ENCODE results near the gene ZBTB3.
"Not testable (repeated sequence)": the region's sequence is repeated elsewhere in the genome, so short reads cannot be mapped to it uniquely, and the experiment has no call there.

ZBTB3 gene

DNA sequence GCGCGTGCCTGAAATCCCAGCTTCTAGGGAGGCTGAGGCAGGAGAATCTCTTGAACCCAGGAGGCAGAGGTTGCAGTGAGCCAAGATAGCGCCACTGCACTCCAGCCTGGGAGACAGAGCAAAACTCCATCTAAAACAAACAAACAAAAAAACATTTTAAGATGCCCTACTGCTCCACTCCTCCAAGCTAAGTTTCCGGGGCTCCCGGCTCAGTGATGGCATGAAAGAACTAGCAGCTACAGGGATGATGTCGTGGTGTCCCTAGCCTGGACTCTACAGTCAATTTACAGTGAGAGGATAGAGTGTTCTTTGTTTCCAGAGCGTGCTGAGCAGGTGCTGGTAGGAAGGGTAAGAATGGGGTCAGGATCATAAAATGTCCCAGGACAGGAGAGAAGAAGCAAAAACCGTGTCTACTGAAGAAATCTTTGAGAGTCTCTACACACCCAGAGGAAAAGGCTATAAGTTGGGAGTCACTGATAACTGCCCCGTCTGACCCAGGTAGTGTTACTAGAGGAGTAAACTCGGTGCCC lies 1.2 kb upstream of the ZBTB3 start:
- no peak for DNase-seq

DNA sequence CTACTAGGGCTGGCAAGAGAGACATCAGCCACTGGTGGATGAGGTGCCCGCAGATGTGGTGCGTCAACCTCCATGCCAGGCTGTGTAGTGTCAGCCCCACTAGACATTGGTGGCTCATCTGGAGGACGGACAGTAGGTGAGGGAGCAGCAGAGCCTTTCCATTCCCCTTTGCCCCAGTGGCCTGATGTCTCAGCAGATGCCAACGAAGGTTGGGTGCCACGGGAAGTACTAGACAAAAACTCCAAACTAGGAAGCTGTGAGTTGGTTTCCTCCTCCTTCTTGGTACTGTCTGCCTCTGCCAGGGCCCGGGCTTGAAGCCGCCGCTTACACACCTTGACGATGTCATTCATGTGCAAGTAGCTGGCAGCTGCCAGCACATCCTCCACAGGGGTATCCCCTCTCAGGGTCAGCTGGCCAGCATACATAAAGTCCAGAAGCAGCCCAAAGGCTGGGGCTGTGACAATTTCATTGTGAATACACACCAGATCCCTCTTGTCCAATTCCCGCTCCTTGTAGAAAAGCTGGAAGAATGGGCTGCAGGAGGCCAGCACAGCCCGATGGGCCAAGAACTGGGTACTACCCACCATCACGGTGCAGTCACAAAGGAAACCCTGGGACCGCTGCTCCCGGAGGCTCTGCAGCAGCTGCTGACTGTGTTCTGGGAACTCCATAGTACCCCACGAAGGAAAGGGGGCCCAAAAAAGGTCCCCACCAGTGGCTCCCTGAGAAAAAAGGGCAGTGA lies 795 bp downstream of the ZBTB3 start:
- no peak for DNase-seq

DNA sequence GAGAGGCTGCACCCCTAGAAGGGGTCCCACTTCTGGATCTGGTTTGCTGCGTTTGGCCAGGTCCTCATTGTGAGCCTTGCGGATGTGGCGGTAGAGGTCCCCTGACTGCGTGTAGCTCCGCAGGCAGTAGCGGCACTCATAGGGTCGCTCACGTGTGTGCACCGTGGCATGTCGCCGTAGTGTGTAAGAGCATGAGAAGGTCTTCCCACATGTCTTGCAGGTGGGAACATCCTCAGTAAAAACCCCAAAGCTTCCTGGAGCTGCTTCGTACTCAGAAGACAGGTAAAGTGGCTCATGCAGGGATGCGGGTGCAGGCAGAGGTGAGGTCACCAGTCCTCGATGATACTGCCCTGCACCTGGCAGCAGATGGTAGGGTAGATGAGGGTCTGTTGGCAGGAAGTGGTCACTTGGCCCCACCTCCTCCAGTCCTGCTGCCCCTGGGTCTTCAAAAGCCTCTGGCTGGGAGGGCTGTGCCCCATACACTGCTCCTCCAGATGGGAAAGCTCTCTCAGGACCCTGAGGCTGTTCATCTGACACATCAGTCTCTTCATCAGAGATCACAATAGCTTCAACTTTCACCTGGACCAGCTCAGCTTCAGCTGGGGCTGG lies 1.7 kb downstream of the ZBTB3 start:
- no peak for DNase-seq

DNA sequence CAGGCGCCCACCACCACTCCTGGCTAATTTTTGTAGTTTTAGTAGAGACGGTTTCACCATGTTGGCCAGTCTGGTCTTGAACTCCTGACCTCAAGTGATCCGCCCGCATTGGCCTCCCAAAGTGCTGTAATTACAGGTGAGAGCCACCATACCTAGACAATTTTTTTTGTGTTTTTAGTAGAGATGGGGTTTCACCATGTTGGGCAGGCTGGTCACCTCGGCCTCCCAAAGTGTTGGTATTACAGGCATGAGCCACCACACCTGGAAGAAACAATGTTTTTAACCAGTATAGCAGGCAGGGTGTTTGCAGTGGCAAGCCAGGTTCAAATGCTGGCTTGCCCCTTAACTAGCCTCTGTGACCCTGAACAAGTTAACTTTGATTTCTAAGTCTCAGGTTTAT lies 4.0 kb downstream of the ZBTB3 start:
- DNase-seq, result not testable (repeated sequence)

DNA sequence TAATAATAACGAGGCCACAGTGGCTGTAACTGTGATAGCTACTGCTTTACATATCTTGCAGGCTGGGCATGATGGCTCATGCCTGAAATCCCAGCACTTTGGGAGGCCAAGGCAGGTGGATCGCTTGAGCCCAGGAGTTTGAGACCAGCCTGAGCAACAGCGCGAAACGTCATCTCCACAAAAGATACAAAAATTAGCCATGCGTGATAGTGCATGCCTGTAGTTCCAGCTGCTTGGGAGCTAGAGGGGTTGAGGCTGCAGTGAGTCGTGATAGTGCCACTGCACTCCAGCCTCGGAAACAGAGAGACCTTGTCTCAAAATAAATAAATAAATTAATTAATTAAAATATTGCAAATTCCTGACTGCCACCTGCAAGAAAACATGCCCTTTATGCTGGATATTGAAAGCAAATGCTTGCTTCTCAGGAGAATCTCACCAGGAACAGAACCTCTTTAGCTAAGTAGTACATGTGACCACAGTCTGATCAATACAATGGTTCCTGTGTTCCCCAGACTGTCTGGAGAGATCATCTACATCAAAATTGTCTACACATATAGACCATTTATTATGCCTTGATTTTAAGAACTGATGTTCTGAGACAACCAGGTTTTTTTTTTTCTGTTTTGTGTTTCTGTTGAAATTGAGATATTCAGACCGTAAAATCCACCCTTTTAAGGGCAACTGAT lies 6.3 kb downstream of the ZBTB3 start:
- DNase-seq, result no peak

DNA sequence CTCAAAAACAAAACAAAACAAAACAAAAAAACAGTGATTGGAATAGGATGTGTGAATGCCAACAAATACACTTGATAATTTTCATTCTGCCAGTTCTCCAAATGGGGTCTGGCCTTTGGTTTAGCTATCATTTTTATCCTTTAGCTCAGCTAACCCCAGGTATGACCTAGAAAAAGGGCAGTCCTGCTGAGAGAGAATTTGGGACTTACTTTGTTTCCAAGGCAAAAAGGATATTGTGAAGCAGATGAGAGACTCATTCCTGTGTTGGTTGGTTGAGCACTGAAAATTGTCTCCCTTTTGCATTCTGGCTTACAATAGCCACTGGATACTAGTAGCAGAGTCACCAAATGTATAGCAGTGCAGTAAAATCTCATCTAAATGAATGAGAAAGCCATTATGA lies 16.8 kb downstream of the ZBTB3 start:
- no peak for DNase-seq

DNA sequence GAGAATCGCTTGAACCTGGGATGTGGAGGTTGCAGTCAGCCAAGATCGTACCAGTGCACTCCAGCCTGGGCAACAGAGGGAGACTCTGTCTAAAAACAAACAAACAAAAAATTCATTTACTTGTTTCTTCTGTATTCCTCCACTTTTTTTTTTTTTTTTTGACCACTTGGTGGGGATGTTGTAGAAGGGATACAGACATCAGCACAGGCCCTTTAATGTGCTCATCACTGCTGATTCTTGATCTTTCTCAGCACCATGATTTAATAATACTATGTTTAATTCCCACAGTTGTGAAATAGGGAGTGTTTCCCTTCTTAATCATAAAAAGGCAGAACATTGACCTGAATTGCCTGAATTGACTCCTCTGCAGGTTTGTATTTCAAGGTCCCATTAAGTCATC lies 21.1 kb downstream of the ZBTB3 start:
- no peak for DNase-seq

DNA sequence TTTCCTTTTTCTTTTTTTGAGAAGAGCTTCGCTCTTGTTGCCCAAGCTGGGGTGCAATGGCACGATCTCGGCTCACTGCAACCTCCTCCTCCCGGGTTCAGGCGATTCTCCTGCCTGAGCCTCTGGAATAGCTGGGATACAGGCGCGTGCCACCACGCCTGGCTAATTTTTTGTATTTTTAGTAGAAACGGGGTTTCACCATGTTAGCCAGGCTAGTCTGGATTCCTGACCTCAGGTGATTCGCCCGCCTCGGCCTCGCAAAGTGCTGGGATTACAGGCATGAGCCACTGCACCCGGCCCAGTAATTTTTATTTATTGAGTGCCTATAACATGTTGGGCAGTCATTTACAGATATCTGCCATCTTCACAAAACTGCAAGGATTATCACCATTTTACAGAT lies 23.9 kb downstream of the ZBTB3 start:
- DNase-seq, result not testable (repeated sequence)

DNA sequence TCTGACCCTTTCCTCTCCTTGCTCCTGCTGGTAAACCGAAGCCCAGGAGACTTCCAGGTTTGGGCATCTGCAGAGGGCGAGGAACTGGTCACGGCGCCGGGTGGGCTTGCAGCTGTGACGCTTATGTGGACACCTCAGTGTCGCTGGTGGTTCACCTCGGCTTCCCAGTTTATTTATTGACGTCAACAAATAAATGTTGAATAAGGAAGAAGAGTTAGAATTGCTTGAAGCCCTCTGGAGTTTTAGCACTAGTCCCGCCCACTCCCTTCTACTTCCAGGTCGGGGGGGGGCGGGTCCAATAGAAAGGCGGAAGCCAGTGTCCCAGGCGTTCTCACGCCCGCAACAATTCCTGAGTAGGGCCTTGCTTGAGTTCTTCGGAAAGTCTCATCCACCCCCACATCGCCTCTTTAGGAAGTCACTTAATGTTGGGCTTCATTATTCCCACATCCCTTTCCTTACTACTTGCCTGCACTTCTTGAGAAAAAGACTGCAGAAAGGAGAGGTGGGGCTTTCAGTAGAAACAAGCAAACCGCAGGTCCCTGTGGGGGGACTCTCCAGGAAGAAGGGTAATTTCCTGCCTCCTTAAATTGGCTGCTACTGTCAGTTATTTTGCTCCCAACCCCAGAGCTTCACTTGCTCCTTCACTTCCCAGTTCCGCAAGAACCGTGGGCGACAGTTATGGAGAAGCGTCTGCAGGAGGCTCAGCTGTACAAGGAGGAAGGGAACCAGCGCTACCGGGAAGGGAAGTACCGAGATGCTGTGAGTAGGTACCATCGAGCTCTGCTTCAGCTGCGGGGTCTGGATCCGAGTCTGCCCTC lies 25.6 kb downstream of the ZBTB3 start, which contains the start of gene TTC9C:
Gene TTC9C, plus strand, starts transcription at position 316 of the 818 bp plus-strand sequence. Its CDS starts 363 bp downstream, at position 679.
- peak; percentile 93 for DNase-seq

DNA sequence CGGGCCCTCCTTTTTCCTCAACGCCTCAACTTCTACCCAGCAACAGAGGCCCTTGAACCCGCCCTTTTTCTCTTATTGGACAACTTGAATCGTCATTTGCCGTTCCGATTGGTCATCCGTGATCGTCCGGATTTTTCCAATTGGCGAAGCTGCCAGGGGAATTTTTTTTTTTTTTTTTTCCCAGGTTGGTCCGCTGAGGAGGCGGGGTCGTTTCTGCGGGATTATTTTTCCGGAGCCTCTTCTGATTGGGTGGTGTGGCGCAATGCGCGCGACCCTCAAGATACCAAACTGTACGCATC lies 26.1 kb downstream of the ZBTB3 start:
- peak; percentile 95 for DNase-seq

DNA sequence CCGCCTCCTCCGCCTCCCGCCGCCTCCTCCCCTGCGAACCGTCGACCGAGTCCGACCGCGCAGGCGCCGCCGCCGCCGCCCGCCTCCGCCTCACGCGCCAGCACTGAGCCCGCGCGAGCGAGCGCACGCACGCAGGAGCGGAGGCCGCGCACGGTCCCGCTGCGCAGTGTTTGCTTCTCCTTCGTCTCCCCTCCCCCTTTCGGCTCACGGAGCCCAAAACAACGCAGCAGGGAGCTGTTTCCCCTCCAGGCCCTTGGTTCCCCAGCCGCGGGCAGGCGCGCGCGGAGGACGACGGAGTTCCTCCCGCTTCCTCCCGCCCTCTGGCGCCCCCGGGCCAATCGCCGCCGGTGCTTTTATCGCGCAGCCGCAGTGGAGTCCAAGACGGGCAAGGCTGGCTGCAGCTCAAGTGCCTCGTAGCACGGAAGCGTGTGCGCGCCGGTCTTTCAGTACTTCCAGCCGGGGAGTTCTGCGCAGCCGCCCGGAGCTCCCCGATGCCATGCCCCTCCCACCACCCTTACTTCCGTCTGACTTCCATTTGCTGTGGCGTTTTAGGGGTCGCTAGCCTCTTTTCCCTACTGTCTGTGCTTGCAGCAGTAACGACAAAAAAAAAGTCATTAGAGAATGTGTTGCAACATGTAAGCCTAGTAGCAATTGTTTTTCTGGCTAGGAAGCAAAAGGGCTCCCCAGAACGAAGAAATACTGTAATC lies 26.6 kb downstream of the ZBTB3 start, which contains the start of gene HNRNPUL2:
Gene HNRNPUL2, minus strand, starts transcription at position 293 of the 707 bp plus-strand sequence. CDS start 301 bp downstream, outside the sequence.
- DNase-seq, result peak; percentile 99

DNA sequence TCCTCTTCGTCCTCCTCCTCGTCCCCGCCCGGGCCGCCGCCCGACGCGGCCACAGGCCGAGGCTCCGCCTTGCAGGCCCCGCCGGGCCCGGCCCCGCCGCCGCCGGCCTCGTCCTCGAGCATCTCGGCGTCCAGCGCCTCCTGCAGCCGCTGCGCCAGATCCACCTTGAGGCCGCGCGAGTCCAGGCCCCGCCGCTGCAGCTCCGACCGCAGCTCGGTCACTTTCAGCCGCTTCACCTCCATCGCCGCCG lies 27.1 kb downstream of the ZBTB3 start:
- no peak for DNase-seq

DNA sequence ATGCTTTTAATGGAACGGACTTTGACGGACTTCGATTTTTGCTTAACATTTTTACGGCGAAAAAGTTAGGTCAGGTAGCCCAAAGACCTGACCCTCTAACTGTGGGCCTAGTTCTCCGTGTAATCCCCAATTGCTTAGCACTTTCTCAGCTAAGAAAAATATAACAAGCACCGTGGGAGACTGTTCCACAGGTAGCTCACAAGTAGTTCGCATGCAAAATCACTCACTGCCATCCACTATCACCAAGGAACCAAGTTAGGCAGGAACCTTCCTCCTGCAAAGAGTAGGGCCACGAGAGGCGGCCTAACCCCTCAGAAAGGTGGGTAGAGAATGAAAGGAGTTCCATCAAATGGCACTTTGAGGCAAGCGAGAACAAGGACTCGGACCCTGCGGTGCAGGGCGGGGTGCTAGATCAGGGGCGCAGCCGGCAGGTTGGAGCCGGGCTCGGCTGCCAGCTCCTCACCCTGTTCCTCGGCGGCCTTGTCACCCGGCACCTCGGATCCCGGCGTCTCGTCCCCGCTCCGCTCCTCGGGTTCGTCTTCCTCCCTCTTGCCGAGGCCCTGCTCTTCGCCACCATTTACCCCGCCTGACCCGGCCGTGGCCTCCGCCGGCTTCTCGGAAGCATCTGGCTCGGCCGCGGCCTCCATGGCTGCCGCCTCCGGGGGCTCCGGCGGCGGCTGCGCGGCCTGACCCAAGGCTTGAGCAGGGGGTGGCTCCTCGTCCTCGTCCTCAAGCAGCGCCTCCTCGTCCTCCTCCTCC lies 27.6 kb downstream of the ZBTB3 start:
- DNase-seq, result no peak

DNA sequence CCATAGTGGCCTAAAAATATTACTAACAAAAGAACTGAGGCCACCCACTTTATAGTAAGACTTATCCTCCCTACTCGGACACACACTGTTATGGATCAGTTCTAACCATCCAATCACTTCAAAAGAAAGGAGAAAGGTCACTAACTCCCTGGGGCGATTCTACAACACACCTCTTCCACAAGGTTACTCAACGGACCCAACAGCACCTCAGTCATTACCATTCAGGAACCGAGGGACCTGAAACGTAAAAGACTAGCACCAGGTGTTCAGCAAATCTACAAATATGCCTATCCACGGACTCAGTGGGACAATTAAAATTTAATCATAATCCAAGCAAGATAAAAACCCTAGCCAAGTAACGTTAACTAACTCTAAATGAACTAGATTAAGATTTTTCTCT lies 28.3 kb downstream of the ZBTB3 start:
- no peak for DNase-seq

DNA sequence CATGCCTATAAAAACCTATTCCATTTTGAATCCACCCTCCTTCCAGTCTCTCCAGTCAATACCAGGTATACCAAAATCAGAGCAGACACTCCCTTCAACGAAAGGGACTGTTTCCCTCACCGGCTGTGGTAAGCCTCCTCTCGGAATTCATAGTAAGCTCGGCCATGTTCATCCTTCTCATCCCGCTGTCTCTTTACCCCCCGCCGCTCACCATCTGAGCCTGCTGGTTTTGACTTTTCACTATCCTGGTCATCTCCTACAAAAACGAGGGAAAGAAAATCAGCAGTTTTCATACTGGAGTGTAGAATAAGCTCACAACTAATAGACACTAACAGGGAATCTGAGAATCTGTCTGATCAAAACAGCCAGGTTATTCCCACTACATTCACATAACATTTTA lies 29.8 kb downstream of the ZBTB3 start:
- no peak for DNase-seq

DNA sequence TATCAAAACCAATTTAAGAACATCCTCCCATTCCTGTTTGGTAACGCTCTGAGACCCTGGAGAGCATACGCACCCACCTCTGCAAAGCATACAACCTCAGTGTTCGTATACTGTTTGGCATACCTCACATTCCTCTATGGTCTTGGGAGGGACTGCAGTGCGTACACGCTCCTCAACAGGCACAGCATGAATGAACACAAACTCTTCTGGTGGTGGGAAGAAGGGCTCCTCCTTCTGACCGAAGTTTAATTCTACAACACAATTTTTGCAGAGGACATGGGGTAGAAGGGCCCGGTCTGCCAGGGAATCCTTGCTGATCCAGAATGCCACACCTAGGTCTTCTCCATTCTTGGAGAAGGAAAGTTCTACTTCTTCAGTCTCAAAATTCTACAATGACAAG lies 32.0 kb downstream of the ZBTB3 start:
- DNase-seq, result no peak

DNA sequence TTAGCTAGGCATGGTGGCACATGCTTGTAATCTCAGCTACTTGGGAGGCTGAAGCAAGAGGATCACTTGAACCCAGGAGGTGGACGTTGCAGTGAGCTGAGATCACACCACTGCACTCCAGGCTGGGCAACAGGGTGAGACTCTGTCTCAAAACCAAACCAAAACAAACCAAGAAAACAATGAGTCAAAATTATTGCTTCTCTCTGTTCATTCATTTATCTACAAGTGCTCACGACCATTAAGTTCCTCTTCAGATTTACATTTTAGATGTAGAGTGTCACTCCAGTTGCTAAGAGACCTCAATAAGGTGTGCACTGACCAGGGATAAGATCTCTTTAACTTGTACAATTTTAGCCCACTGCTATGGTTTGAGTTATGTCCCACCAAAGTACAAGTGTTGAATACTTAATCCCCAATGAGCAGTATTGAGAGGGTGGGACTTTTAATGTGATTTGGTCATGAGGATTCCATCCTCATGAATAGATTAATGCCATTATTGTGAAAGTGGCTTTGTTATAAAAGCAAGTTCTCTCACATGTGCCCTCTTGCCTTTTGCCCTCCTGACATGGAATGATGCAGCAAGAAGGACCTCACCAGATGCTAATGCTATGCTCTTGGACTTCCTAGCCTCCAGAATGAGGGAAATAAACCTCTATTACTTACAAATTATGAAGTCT lies 34.5 kb downstream of the ZBTB3 start:
- no peak for DNase-seq

DNA sequence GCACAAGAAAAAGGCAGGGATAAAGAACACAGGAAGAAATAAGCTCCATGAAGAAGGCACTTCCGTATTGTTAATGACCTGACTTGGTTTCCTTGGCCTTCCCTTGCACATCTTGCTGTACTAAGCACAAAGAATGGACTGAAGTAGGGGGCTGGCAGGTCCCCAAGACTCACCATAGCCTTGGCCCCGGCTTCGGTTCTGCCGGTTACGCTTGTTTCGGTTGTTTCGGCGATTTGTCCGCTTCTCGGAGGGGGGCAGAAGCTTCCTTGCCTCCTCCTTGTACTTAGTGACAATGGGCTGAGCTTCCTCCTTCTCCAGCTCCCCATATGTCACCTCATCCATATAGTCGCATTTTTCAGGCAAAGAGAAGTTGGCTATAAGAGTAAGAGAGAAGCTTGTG lies 37.1 kb downstream of the ZBTB3 start:
- no peak for DNase-seq

DNA sequence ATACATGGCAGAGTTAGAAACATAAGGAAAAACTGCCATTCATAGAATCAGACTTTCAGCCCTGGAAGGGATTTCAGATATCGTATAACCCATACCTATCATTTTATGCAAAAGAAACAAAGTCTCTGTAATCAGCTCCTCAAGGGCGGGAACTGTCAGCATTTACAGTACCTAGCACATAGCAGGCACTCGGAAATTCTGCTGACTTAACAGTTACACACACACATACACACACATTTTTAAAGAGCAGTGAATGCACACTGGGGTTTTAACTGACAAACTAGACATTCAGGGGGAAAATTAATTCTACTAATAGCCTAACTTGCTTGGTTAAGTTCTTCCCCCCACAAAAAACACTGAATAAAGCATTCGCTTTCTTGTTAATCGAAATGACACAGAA lies 37.8 kb downstream of the ZBTB3 start:
- DNase-seq, result no peak

DNA sequence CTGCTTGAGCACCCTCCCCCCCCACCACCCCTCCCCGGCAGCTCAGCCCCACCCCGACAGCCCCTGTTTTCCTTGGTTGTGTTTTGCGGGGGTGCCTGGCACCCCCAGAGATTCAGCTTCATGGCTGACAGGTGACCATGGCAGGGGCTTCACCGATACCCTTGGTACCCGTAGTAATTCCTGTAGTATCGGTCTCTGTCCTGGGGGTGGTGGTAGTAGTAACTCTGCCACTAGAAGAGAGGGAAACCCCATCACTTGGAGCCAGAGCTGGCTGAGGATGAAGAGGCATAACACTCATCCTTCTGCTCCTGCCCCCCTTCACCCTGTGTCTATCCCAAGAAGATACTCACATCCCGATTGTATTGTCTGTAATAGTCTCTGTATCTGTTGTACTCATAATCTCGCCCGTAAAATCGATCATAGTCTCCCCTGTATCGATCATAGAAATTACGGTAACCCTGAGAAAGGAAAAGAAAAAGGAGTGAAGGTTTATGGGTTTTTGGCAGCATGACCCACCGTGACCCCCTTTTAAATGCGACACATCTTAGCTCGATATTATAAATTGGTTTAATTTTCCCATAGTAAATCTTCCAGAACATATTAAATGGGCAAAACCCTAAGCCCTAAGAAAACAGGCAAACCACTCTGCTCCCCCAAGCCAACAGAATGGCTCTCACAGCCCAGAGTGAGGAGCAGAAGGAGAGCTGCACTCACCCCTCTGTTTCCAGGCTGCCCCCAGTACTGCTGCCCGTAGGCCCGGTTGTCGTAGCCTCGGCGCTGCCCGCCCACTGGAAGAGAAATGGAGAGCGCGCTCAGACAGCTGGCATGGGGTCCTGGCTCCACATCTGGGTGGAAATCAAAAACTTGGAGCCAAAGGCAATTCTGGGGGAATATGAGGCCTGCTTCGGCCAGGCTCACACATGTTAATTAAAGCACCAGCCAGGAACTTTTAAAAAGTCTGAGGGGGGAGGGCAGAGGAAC lies 38.5 kb downstream of the ZBTB3 start:
- no peak for DNase-seq
